Trophoblast cell (in vitro differentiated cells and primary cell): ENCODE measurements around the gene SYT6.

Experiments used
- DNase-seq, 2 donors: peaks; one replicate each; pipeline ENCODE4 v3.0.0-alpha.2; 2016
- H2AFZ ChIP-seq: 2 replicates; pipeline ENCODE4 v1.6.1; 2013; ENCODE audit warnings: low read length, moderate library complexity, mild to moderate bottlenecking; ENCODE audit not compliant: insufficient read depth, poor library complexity
- H2AK5ac ChIP-seq: 2 replicates; pipeline ENCODE4 v1.6.1; 2013; ENCODE audit warnings: mild to moderate bottlenecking, low read length
- H2BK120ac ChIP-seq: 2 replicates; pipeline ENCODE4 v1.6.1; 2013; ENCODE audit warnings: low read length, mild to moderate bottlenecking, moderate library complexity; ENCODE audit not compliant: insufficient read depth, poor library complexity
- H2BK12ac ChIP-seq: 2 replicates; pipeline ENCODE4 v1.6.1; 2013; ENCODE audit warnings: mild to moderate bottlenecking, low read length, moderate library complexity
- H2BK5ac ChIP-seq: 2 replicates; pipeline ENCODE4 v1.6.1; 2013; ENCODE audit warnings: low read length, low read depth, moderate library complexity, mild to moderate bottlenecking; ENCODE audit not compliant: poor library complexity
- H3K14ac ChIP-seq: 2 replicates; pipeline ENCODE4 v1.6.1; 2013; ENCODE audit warnings: mild to moderate bottlenecking, low read length
- H3K18ac ChIP-seq: 2 replicates; pipeline ENCODE4 v1.6.1; 2013; ENCODE audit warnings: mild to moderate bottlenecking, low read length
- H3K23ac ChIP-seq: 2 replicates; pipeline ENCODE4 v1.6.1; 2013; ENCODE audit warnings: low read length
- H3K27ac ChIP-seq: 2 replicates; pipeline ENCODE4 v1.5.1; 2013; ENCODE audit warnings: low read depth, mild to moderate bottlenecking, inconsistent platforms, low read length, moderate library complexity
- H3K27me3 ChIP-seq: 2 replicates; pipeline ENCODE4 v1.6.1; 2013; ENCODE audit warnings: inconsistent platforms, mild to moderate bottlenecking, low read length, moderate library complexity; ENCODE audit not compliant: insufficient read depth
- H3K36me3 ChIP-seq, 2 experiments: 1 replicate in 1 of 2; 2 replicates in 1 of 2; pipeline ENCODE4 v1.6.1; 2013; ENCODE audit warnings: low read length in 2 of 2, mild to moderate bottlenecking in 2 of 2, moderate library complexity in 1 of 2; ENCODE audit not compliant: insufficient read depth in 2 of 2, control insufficient read depth in 1 of 2
- H3K4ac ChIP-seq: 2 replicates; pipeline ENCODE4 v1.6.1; 2013; ENCODE audit warnings: low read depth, mild to moderate bottlenecking, low read length, moderate library complexity
- H3K4me1 ChIP-seq, 2 experiments: 1 replicate in 1 of 2; 2 replicates in 1 of 2; pipeline ENCODE4 v1.6.1; 2013; ENCODE audit warnings: low read length in 2 of 2, mild to moderate bottlenecking in 2 of 2, moderate library complexity in 1 of 2; ENCODE audit not compliant: insufficient read depth in 2 of 2, control insufficient read depth in 1 of 2
- H3K4me2 ChIP-seq: 2 replicates; pipeline ENCODE4 v1.6.1; 2013; ENCODE audit warnings: inconsistent platforms, mild to moderate bottlenecking, low read length, moderate library complexity
- H3K4me3 ChIP-seq: 2 replicates; pipeline ENCODE4 v1.5.1; 2013; ENCODE audit warnings: mild to moderate bottlenecking, low read depth, low read length, inconsistent platforms
- H3K79me1 ChIP-seq: one replicate; pipeline ENCODE4 v1.6.1; 2013; ENCODE audit warnings: low read length
- H3K79me2 ChIP-seq: 2 replicates; pipeline ENCODE4 v1.6.1; 2013; ENCODE audit warnings: low read length, mild to moderate bottlenecking; ENCODE audit not compliant: control insufficient read depth, insufficient read depth, poor library complexity
- H3K9ac ChIP-seq: 2 replicates; pipeline ENCODE4 v1.6.1; 2013; ENCODE audit warnings: mild to moderate bottlenecking, low read length
- H3K9me3 ChIP-seq: 2 replicates; pipeline ENCODE4 v1.6.1; 2013; ENCODE audit warnings: low read depth, mild to moderate bottlenecking, control low read depth, inconsistent platforms, low read length; ENCODE audit not compliant: insufficient read depth
- H4K12ac ChIP-seq: 2 replicates; pipeline ENCODE4 v1.6.1; 2013; ENCODE audit warnings: low read depth, mild to moderate bottlenecking, low read length, moderate library complexity
- H4K8ac ChIP-seq: 2 replicates; pipeline ENCODE4 v1.6.1; 2013; ENCODE audit warnings: low read depth, mild to moderate bottlenecking, low read length, moderate library complexity
- H4K91ac ChIP-seq: one replicate; pipeline ENCODE4 v1.6.1; 2013; ENCODE audit warnings: low read depth, mild to moderate bottlenecking, low read length, moderate library complexity
- WGBS: extraction: QIAGEN DNeasy Blood & Tissue Kit; methylation state at CpG from one replicate; pipeline ENCODE4 v1.1.7; 2013; ENCODE audit warnings: missing lambda C conversion rate; ENCODE audit not compliant: insufficient read length, insufficient coverage; ENCODE audit errors: extremely low coverage; 5-methylcytosine and 5-hydroxymethylcytosine counted together

SYT6 gene

DNA sequence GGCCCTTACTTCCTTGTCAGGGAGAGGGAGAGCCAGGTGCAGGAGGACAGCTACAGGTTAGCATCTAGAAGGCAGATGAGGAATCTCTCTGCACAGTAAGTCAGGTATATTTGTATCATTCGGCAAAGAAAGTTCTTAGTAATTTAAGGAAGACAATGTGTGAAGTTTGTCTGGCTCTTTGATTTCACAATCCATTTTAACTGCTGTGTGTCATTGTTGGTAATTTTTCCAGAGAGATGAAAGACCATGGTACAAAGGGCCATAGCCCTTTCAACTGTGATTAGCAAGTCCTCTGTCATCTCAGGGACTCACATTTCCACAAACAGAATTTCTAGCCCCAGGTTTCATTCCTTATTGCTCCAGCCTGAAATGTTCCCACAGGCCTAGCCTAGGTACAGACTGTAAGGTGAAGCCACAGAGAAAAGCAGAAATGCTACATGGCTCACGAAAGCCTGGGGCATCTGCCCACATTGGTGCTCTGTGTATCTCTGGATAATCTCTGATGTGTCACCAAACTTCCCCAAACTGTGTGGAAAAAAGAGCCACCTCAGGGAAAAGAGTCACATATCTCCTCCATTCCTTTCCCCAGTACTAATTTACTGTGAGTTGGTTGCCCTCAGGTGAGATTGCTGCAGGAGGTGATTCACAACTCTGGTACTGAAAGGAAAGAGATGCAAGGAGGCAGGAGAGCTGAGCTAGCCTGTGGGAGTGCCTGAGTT, 70.6 kb downstream of the SYT6 start:
- DNase-seq = peak; percentile 99 to 100
- H2BK5ac ChIP-seq = peak overlapping the region; percentile 15
- no peaks in the 10 kb centered on the region for H3K27me3 ChIP-seq
- H3K27ac ChIP-seq = peak overlapping the region; percentile 63
- no peak overlapping the region for H4K12ac ChIP-seq
- H4K8ac ChIP-seq = no peak overlapping the region
- peak overlapping the region; percentile 23 for H4K91ac ChIP-seq
- WGBS = no CpG with 5 or more reads among the region's 2 CpGs
- no peak overlapping the region for H2AFZ ChIP-seq
- H3K4me2 ChIP-seq = no peak overlapping the region
- no peaks in the 10 kb centered on the region for H3K79me2 ChIP-seq
- no peak overlapping the region for H2AK5ac ChIP-seq
- H3K4me3 ChIP-seq = no peak overlapping the region
- no peaks in the 10 kb centered on the region for H3K36me3 ChIP-seq
- H3K79me1 ChIP-seq = peaks cover 3% of the 10 kb centered on the region
- no peak overlapping the region for H3K14ac ChIP-seq
- no peak overlapping the region for H3K23ac ChIP-seq
- no peak overlapping the region for H3K4ac ChIP-seq
- H2BK120ac ChIP-seq = no peak overlapping the region
- no peak overlapping the region for H3K18ac ChIP-seq
- H3K4me1 ChIP-seq = peaks cover 9 to 12% of the 10 kb centered on the region in 2 experiments
- no peak overlapping the region for H3K9ac ChIP-seq
- no peak overlapping the region for H2BK12ac ChIP-seq
- no peaks in the 10 kb centered on the region for H3K9me3 ChIP-seq

DNA sequence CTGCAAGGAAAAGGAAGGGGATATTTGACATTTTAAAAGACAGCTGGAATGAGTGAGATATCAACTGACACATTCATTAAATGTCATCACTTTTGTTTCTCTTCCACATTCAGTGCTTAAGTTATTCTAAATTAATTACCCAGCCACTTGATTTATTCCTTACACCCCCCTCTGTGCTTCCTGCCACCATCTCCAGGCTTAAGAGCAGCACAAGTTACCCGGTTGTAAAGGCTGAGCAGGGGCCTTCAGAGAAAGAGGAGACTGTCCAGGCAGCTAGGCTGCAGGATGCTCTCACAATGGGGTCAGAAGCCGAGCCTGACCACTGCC, 71.4 kb downstream of the SYT6 start:
- peak overlapping the region; percentile 36 for H3K14ac ChIP-seq
- H3K9ac ChIP-seq = no peak overlapping the region
- peak overlapping the region; percentile 23 for H4K91ac ChIP-seq
- H4K12ac ChIP-seq = no peak overlapping the region
- no peaks in the 10 kb centered on the region for H3K9me3 ChIP-seq
- peak overlapping the region; percentile 15 for H2BK5ac ChIP-seq
- H2AFZ ChIP-seq = no peak overlapping the region
- H3K27ac ChIP-seq = peak overlapping the region; percentile 63
- no CpG with 5 or more reads among the region's 2 CpGs for WGBS
- H3K18ac ChIP-seq = no peak overlapping the region
- H3K79me2 ChIP-seq = no peaks in the 10 kb centered on the region
- no peak overlapping the region for H3K4me3 ChIP-seq
- no peaks in the 10 kb centered on the region for H3K36me3 ChIP-seq
- H2AK5ac ChIP-seq = peak overlapping the region; percentile 24
- no peak overlapping the region for H3K23ac ChIP-seq
- no peaks in the 10 kb centered on the region for H3K27me3 ChIP-seq
- no peak for DNase-seq
- peaks cover 3% of the 10 kb centered on the region for H3K79me1 ChIP-seq
- H3K4ac ChIP-seq = no peak overlapping the region
- H3K4me2 ChIP-seq = no peak overlapping the region
- no peak overlapping the region for H2BK120ac ChIP-seq
- peaks cover 9 to 12% of the 10 kb centered on the region in 2 experiments for H3K4me1 ChIP-seq
- H2BK12ac ChIP-seq = no peak overlapping the region
- H4K8ac ChIP-seq = no peak overlapping the region

DNA sequence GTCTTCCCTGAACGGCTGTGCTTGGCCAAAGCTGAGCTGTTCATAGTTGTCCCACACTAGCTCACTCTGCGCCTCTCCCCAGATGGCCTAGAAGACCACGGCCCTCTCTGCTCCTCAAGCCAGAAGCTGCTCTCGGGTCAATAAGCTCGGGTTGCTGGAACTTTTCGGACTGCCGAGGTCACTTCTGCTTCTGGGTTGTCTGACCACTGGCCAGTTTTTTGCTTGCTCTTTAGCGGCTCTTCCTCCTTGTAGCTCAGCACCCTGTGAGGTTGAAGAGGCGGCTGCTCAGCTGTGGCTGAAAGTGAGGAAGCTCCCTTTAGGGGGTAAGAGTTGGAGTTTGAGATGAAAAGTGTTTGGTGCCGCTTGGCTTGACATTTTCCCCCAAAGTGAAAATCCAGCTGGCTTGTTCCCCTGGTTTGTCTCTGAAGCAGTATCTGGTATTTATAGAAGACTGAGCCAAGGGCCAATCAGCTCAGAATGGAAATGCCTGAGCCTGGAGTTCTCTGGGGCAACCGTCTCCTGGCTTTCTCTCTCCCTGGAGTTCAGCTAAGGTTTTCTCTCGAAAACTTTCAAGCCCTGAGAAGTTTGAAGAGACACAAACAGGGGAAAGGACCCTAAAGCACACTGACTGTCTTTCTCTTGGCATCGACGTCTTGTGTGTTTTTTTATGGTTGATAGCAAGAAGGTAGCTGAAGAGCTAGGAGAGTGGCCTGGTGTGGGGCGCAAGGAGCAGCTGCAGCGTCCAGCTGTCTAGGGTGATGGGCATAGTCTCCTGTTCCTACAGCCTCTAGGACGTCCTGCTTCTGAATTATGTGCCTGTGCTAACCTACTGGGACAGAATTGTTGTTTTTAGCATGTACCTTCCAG, 72.0 kb downstream of the SYT6 start:
- Histone ChIP-seq H3K9ac (no peak overlapping the region), H3K79me1 (peaks cover 3% of the 10 kb centered on the region), H3K23ac (no peak overlapping the region), H3K4me3 (peak overlapping the region; percentile 17), H2BK120ac (no peak overlapping the region), H3K79me2 (no peaks in the 10 kb centered on the region), H2BK5ac (no peak overlapping the region), H2BK12ac (no peak overlapping the region), H3K9me3 (no peaks in the 10 kb centered on the region), H3K4me1 (peaks cover 9 to 12% of the 10 kb centered on the region in 2 experiments), H3K4me2 (no peak overlapping the region), H3K36me3 (no peaks in the 10 kb centered on the region), H3K27me3 (no peaks in the 10 kb centered on the region), H4K91ac (no peak overlapping the region), H3K27ac (no peak overlapping the region), H3K14ac (no peak overlapping the region), H4K8ac (no peak overlapping the region), H4K12ac (no peak overlapping the region), H2AK5ac (no peak overlapping the region), H3K18ac (no peak overlapping the region), H2AFZ (no peak overlapping the region), H3K4ac (no peak overlapping the region)
- no peak for DNase-seq
- no CpG with 5 or more reads among the region's 17 CpGs for WGBS

DNA sequence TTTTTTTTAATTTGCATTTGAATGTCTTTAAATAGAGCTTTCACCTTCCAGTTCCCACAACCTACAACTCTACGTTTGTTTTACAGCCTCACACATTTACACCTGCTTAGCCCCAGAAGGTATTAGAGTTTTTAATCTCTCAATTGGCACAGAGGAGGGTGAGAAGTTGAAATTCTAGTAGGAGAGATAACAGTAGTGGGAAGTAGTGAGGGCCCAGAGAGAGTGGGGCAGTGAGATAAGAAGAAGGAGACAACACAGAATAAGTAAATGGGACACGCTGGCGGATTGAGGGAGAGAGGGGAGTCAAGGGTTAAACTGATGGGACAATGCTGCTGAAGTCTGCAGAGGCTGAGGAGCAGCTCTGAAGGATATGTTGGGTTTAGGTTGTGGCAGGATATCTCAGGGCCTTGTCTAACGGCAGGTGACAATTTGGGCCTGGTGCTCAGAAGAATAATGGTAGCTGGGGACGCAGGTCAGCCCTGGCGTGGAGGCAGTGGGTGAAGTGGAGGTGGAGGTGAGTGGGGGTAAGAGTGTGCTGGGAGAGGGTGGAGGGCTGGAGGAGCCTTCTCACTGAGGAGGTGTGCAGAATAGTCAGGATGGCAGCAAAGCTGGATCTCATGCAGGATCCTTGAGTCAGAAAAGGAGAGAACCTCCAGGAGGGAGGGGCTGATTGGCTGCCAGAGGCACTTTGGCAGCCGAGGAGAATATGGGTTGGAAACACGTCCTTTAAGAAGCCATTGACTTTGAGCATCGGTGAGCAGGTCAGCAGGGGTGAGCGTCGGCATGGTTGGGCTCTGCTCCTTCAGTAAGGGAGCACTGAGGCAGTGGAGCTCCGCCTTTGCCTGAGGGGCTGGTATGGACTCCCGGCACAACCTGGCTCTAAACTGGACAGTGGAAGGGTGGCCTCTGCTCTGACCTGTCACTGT, 72.9 kb downstream of the SYT6 start:
- H3K9me3 ChIP-seq = no peaks in the 10 kb centered on the region
- no CpG with 5 or more reads among the region's 13 CpGs for WGBS
- H4K12ac ChIP-seq = no peak overlapping the region
- no peak overlapping the region for H2BK5ac ChIP-seq
- no peak overlapping the region for H2AK5ac ChIP-seq
- H2BK120ac ChIP-seq = no peak overlapping the region
- no peak overlapping the region for H4K91ac ChIP-seq
- no peak overlapping the region for H2BK12ac ChIP-seq
- no peaks in the 10 kb centered on the region for H3K79me2 ChIP-seq
- H3K27ac ChIP-seq = no peak overlapping the region
- peaks cover 9 to 12% of the 10 kb centered on the region in 2 experiments for H3K4me1 ChIP-seq
- H3K27me3 ChIP-seq = no peaks in the 10 kb centered on the region
- H3K23ac ChIP-seq = no peak overlapping the region
- H3K36me3 ChIP-seq = no peaks in the 10 kb centered on the region
- H3K9ac ChIP-seq = no peak overlapping the region
- H4K8ac ChIP-seq = no peak overlapping the region
- peak overlapping the region; percentile 17 for H3K4me3 ChIP-seq
- H3K18ac ChIP-seq = no peak overlapping the region
- no peak overlapping the region for H2AFZ ChIP-seq
- H3K79me1 ChIP-seq = peaks cover 3% of the 10 kb centered on the region
- H3K4me2 ChIP-seq = no peak overlapping the region
- H3K14ac ChIP-seq = no peak overlapping the region
- no peak for DNase-seq
- no peak overlapping the region for H3K4ac ChIP-seq
